Hepatic stellate cell (primary cell): ENCODE measurements around the gene KRI1.
A peak's percentile ranks its signal among the peaks of the same experiment; 100 is the strongest.

Source experiments
- DNase-seq: peaks from one replicate; pipeline ENCODE4 v3.0.0; 2011; ENCODE audit warnings: low spot score

KRI1 gene

GRCh38 chr19:10565567-10566407 lies at the start of gene KRI1:
Gene KRI1 (minus strand): TSS chr19:10566010. CDS start chr19:10565999, 11 bp downstream.
- peak; percentile 100 for DNase-seq

GRCh38 chr19:10612499-10613119 lies 46.8 kb upstream of the KRI1 start:
- no peak for DNase-seq

GRCh38 chr19:10611907-10612306 lies 46.1 kb upstream of the KRI1 start:
- DNase-seq = no peak

GRCh38 chr19:10604460-10604980 lies 38.7 kb upstream of the KRI1 start:
- DNase-seq = no peak

- DNase-seq = peak; percentile 69
Measured at GRCh38 chr19:10603873-10604459, 38.2 kb upstream of the KRI1 start.

GRCh38 chr19:10603084-10603872 lies 37.5 kb upstream of the KRI1 start:
- DNase-seq = peak; percentile 66

GRCh38 chr19:10602330-10603083 lies 36.7 kb upstream of the KRI1 start:
- peak; percentile 95 for DNase-seq

GRCh38 chr19:10601999-10602329 lies 36.2 kb upstream of the KRI1 start:
- no peak for DNase-seq

- no peak for DNase-seq
Measured at GRCh38 chr19:10600149-10600548, 34.3 kb upstream of the KRI1 start.

GRCh38 chr19:10593820-10594637 lies 28.2 kb upstream of the KRI1 start:
- DNase-seq = no peak

- DNase-seq = no peak
Measured at GRCh38 chr19:10593148-10593547, 27.3 kb upstream of the KRI1 start.

GRCh38 chr19:10587839-10588150 lies 22.0 kb upstream of the KRI1 start:
- DNase-seq = no peak

GRCh38 chr19:10587022-10587838 lies 21.4 kb upstream of the KRI1 start, which contains the start of gene AP1M2:
Gene AP1M2 (minus strand): TSS chr19:10587312. CDS start chr19:10587231, 81 bp downstream.
- no peak for DNase-seq

GRCh38 chr19:10586396-10586795 lies 20.6 kb upstream of the KRI1 start:
- DNase-seq = no peak

- DNase-seq = no peak
Measured at GRCh38 chr19:10583036-10583776, 17.4 kb upstream of the KRI1 start.

GRCh38 chr19:10582091-10582490 lies 16.3 kb upstream of the KRI1 start:
- no peak for DNase-seq

- DNase-seq = peak; percentile 83
Measured at GRCh38 chr19:10580979-10581631, 15.3 kb upstream of the KRI1 start.

- DNase-seq = no peak
Measured at GRCh38 chr19:10577951-10578350, 12.1 kb upstream of the KRI1 start.
